HG03159 (cell line): Measurements from ENCODE around the gene BANP.
"Not testable (repeated sequence)": the region's sequence is repeated elsewhere in the genome, so short reads cannot be mapped to it uniquely, and the experiment has no call there.

Source experiments
- ATAC-seq: cut with Tn5 transposase; IDR thresholded peaks from one replicate; pipeline ENCODE4 v1.9.1; 2021; ENCODE audit warnings: mild to moderate bottlenecking, moderate library complexity; ENCODE audit not compliant: unreplicated experiment

Gene BANP

DNA sequence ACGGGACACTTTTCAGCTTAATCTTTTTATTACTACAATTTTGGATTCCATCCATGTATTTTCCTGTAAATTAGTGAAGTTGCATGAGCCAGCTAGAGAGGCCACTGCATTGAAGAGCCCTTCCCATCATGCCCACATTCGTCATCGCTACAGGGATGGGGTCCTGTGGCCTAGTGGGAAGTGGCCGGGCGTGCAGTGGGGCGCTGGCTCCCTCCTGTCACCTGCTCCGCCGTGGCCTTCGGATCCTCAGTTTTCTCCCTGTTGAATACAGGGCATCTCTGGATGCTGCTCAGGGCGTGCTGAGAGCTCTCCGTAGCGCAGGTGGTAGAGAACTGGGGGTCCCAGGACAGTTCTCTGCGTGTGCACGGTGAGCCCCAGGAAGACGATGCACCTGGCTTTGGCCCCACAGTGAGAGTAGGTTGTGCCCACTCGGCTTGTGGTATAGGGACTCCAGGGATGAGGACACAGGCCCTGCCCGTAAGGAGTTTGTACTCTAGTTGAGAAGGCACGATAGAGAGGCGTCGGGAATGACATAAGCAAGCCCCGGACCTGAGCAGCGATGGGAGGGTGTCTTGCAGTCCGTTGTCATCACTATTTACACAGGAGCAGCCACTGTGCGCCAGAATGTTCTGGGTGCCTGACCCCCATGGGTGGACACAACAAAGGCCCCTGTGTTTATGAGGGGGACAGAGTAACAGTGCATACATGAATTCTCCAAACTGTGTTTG is 74.8 kb downstream of the BANP start:
- not testable (repeated sequence) for ATAC-seq

DNA sequence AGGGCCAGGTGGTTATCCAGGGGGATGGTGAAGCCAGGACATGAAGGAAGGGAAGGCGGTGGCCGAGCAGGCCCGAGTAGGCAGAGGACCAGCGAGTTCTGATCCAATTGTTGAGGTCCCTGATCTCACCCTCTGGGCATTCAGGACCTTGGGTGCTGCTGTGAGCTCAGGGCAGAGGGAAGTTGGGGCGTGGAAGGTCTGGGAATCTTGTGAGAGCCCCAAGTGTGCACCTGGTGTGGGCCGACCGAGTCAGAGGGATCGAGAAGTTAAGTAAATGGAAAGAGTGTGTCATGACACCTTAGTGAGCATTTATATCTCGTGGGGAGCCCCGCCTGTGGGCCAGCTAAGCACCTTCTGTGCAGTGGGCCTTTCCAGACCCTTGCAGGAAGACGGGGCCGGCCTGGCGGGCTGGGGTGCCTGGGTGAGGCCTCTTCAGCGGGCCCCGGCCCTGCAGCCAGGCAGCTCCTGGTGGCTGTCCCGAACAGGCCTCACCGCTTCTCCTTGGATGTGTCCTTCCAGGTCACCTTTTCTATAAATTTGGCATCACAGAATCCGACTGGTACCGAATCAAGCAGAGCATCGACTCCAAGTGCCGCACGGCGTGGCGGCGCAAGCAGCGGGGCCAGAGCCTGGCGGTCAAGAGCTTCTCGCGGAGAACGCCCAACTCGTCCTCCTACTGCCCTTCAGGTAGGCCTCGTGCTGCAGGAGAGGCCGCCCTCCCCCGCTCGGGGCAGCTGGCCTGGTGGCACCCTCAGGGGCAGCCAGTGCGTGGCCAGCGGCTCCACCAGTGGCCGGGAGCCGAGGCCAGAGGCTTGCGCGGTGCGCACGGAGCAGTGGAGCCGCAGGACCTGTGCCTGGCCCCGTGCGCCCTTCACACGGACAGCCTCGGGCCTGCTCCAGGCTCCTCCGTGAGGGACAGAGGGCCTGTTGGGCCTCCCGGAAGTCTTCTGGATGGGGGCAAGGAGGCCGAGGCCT is 76.0 kb downstream of the BANP start:
- ATAC-seq, result no peak

DNA sequence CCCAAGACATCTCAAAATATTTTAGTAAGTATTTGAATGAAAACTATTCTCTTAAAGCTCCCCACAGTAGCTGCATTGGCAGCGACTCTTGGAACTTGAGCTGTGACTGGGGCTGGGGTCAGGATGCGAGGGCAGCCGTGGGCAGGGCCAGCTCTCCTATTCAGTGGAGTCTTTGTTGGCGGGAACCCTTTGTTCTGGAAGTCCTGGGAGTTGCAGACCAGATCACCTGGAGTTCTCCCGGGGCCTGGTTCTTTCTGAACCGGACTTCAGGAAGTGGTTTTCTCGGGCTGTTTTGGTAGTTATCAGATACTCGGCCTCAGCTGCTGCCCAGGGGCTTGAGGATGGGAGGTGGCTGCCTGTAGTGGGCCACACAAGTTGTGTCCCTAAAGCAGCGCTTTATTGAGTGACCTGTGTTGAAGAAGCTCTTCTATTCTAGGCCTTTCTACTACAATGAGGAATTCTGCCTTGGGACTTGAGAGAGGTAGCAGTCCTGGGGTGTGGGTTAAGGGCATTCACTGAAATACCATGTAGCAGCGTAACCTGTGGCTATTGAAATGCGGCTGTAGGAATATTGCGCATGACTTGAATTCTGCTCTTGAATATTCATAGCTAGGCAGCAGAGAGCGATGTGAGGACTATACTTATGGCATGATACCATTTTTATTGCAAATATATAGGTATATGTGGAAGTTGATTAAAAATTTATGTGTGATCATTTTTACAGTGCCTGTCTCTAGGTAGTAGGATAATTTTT is 77.1 kb downstream of the BANP start:
- not testable (repeated sequence) for ATAC-seq

DNA sequence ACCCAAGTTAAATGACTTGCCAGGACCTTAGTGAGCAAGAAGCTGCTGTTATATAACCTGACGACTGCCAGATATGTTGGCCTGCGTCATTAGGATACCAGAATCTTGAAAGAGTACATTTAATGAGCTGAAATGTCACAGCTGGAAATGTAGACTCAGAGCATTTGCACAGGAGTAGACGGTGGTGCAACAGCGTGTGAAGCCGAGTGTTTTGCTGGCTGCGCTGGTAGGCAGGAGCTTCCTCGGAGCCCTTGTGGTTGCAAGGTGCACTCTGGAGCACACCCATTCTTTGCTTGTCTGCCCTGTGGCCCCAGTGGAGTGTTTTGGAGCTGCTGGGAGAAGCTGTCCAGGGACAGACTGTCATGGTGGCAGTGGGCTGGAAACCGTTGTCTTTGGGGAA is 79.3 kb downstream of the BANP start:
- ATAC-seq, result no peak

DNA sequence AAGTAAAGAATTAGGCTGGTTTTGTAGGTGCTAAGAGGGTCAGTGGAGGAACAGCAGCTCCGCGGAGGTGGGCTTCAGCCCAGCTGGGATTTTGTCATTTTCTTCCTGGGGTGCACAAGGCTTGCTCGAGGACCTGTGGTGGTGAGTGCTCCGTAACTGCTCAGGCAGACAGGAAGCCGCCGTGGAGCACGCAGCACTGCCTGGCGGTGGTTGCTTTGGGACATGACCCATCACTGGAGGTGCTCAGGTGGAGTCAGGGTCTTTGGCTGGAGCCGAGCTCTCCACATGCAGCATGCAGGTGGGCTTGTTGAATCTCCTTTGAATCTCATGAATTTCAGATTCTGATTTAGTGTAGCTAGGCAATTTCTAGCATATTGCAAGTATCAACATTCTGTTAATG is 79.7 kb downstream of the BANP start:
- not testable (repeated sequence) for ATAC-seq

DNA sequence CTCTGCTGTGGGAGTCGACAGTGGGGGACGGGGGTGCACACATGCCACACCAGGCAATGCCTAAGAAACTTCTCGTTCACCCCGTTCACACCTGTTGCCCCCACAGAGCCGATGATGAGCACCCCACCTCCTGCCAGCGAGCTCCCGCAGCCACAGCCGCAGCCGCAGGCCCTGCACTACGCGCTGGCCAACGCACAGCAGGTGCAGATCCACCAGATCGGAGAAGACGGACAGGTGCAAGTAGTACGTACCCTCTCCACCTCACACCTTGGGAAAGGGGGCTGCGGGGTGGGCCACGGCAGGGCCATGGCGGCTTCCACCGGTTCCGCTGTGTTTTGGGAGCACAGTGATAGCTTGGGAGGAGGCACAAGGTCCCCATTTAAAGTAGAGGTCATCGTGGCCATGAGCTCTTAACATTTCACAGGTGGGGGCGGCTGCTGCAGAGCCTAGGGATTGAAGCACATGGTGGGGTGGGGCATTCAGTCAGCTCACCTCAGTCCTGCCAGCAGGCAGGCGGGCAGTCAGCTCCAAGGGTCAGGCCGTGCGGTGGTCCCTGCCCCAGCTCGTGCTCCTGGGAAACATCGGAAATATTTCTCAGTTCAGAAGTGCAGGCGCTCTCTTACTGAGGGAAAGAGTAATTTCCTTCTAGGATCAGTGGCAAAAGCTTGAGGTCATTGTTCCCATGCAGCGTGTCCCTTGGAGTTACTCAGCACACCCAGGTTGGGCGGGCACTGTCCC is 81.9 kb downstream of the BANP start:
- not testable (repeated sequence) for ATAC-seq

DNA sequence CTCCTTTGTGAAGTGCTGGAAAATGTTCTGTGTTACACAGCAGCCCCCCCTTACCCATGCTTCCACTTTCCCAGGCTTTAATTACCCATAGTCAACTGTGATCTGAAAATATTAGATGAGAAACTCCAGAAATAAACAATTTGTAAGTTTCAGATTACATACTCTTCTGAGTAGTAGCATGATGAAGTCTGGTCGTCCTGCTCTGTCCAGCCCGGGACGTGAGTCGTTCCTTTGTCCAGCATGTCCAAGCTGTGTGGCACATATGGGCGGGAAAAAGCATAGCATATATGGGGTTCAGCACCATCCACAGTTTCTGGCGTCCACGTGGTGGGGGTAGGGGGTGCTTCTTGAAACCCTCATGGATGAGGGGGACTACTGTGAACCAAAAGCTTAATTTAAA is 83.5 kb downstream of the BANP start:
- ATAC-seq, result no peak

DNA sequence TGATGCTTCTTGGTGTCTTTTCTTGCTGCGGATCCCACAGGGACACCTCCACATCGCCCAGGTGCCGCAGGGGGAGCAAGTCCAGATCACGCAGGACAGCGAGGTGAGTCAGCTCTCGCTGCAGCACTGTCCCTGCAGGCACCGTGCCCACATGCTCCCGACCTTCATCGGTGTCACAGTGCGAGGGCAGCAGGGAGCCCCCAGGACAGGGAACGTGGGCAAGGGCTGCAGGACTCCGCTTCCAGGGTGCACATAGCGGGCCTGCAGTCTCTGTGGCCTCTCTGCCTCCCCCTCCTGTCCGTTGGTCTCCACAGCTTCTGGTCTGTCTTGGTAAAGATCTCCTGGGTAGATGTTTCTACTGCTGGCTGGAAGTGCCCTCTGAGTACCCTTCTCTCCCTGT is 84.1 kb downstream of the BANP start:
- ATAC-seq, result no peak

DNA sequence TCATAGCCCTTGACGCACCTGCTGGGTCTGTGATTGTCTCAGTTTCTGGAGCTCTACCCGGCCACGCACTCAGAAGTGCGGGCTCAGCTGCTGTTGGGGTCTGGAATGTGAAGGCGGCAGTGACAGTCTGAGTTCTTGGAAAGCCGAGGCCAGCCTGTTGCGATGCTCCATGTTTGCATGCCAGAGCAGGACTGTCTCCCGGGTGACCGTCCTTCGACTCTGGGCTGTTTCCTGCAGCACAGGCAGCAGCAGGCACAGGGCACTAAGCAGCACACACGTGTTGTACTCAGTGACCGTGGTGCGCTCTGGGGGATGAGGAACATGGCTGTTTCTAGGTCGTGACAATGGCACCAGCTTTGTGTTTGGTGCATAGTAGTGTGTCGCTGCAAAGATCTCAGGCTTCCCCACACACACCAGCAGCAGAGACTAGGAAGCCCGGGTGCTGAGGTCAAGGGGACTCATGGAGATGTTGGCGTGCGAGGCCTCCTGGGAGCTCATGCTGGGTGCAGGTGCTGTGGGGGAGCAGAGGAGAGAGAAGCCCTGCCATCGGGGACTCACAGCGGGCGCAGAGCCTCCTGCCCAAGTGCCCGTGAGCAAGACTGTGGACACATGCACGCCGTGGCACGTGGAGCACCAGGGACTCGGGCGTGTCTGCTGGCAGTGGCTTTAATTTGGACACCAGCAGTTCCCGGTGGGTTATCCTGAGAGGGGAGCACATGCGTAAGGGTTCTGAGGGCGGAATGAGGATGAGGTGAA is 84.8 kb downstream of the BANP start:
- ATAC-seq, result not testable (repeated sequence)

DNA sequence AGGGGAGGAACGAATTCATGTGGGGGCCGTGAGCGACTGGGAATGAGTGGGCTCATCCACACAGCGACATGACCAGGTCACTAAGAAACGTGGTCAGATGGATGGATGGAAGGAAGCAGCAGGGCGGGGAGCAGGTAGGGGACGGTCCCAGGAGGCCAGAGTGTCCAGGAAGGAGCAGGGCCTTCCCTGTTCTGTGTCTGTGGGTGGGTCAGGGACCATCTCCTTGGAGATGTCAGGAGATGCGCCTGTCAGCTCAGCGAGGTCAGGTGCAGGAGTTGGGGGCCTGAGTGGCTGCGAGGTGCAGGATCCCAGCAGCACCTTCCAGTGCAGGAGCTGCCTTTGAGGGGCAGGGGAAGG is 85.4 kb downstream of the BANP start:
- not testable (repeated sequence) for ATAC-seq

DNA sequence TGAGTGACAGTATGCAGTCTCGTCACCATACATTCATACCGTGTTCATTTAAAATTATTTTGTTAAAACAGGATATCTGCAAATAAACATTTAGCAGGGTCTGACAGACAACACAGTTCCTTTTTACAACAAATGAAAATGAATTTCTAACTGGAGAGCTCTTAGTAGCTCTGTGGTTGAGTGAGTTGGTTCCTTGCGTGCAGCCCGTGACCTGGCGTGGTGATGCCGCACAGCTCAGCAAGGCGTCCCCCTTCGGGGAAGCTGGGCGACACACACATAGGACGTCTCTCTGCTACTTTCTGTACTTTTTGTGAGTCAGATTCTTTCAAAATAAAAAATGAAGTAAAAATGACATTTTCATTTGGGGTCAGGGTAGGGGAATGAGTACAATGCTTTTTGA is 86.1 kb downstream of the BANP start:
- ATAC-seq, result not testable (repeated sequence)

DNA sequence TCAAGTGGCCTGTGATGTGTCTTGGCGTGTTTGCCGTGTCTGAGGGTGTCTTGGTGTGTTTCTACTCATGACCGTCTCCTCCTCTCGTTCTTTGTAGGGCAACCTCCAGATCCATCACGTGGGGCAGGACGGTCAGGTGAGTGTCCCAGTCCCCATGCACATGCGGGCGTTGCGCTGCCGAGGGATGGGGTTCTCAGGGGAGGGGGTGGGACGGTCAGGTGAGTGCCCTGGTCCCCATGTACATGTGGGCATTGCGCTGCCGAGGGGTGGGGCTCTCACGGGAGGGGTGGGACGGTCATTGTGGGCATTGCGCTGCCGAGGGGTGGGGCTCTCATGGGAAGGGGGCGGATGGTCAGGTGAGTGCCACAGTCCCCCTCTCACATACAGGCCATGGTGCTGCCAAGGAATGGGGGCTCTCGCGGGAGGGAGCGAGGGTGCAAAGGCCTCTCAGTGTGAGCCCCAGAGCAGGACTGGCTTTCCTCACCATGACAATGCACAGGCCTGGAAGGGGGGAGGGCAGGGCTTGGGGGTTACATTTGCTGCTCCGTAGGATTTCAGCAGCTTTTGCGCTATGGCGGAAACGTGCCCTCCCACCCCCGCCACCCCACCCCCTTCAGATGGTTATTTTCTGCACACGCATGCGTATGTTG is 86.8 kb downstream of the BANP start:
- not testable (repeated sequence) for ATAC-seq

DNA sequence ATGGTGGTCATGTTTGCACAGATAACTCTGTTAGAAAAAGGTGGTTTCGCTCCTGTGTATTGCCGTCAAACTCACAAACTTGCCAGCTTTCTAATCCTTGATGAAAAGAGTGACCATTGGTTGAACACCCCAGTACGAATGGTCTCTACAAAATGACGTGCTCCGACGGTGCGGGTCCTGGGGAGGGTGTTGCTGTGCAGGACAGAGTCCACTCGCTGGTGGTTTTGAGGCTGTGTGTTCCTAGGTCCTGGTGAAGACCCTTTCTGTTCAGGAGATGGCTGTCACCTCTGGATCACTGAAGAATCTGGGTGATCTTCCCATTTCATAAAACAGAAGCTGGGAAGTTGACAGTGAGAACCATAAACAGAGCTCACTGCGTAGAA is 87.3 kb downstream of the BANP start:
- ATAC-seq, result not testable (repeated sequence)

DNA sequence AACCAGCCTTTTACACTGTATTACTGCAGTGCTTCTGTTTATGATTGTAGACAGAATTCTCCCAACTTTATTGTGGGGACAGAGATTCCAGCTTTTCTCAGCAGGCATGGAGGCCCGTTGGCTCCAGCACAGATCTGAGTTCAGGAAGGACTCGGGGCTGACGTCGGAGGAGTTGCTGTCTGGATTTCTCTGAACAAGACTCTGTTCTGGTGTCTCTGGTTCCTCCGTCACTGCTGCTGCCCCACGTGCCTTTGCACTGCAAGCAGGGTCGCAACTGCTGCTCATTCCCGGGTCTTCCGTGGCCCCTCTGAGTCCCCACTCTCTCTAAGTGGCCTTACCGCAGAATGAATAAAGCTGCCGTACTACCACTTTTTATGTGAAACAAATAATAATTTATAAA is 88.4 kb downstream of the BANP start:
- ATAC-seq, result no peak

DNA sequence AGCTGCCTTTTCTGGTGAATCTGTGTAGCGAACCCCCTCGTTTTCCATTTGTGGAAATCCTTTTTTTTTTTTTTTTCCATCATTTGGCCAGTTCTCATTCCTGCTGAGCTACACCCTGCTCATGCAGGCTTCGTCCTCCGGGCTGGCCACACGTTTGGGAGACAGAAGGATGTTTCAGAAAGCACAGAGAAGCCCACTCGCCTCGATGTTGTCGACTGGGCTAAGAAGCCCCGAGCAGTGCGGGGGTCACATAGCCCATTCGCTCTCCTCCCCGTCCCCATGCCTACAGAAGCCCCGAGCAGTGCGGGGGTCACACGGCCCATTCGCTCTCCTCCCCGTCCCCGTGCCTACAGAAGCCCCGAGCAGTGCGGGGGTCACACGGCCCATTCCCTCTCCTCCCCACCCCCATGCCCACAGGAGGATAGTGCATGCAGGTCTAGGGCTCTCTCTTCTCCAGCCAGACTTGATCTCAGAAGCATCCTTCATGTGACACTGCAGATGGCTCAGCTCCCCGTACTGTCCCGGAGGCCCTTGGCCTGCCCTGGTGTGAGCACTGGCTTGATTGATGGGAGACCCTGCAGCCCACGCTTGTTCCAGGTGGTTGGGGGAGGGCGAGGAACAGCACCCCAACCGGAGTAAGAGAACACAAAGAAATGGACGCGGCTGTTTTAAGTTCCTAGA is 89.1 kb downstream of the BANP start:
- not testable (repeated sequence) for ATAC-seq

DNA sequence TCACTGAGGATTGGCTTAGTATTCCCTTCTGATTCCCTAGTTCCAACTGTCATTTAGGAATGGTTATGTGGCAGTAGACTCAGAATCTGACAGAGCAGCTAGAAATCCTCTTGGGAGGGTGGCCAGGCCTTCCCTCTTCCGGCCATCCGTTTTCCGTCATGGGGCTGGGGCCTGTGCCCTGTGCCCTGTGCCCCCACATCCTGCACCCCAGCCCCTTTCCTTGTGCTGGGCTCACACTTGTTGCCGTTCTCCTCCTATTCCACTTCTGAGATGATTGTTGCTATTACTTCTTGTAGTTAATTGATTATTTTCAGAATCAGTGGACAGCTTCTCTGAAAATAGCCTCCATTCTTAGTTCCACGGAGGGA is 89.6 kb downstream of the BANP start:
- not testable (repeated sequence) for ATAC-seq

DNA sequence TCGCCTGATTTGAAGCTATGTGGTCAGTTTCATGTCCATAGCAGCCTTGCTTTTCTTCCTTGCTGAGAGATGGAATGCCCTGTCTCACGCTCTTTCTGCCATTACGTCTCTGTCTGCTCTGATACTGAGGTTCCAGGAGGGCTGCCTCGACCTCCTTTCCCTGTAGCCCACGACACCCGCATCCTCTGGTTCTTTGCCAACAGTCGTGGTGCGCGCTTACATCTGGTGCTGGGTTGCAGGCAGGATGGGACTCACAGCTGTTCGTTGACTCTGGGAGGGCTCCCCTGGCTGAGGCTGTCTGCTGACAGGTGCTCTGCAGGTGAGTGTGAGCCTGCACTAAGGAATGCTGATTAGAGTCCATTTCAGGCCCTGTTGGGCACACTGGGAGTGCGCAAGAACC is 90.3 kb downstream of the BANP start:
- not testable (repeated sequence) for ATAC-seq

DNA sequence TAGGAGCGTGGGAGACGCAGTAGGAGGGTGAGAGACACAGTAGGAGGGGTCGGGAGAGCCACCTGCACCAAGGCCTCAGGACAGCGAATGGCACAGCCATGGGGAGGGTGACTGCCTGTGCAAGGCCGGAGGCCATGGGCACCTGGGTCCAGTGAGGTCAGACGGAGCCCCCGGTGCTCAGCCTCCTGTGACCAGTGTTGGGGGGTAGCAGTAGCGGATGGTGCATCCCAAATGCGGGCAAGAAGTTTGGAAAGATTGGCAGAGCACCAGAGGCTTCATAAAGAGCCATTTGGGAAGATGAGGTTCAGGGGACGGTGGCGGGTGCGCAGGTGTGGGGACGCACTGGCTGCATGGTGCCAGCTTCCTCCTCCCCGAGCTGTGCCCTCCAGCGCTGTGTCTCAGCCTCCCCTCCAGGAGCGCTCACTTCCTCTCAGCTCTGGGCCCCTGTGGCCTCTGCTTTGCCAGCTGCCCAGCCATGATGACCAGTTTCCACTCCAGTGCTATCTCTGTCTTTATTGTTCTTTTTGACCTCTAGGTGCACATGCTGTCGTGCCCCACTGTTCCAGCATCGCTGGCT is 90.8 kb downstream of the BANP start:
- not testable (repeated sequence) for ATAC-seq
